ENCODE results near the gene PHF20.

DNA sequence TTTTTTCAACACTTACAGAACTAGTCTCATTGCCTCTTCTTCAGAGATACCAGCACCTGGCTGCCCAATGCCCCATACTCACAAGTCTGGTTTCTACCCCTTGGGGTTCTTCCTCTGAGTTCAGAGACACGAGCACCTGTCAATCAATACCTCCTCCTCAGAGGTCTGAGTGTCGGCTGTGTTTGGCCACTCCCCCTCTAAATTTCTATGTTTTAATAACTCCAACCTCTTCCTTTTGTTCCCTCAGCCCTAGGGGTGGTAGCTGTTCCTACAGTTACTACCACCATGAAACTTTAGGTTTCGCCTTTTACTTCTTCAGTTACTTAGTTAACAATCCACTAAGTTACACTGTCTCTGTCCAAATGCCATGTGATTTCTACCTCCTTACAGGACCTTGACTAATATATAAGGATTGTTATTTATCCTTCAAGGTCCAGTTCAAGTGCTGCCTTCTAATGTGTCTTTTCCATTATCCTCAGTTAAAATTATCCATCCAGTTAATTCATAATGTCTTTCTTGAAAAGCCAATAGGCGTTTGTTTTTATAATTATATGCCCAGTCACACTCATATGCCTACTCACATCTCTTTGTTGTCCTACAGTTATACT, 14.6 kb upstream of the PHF20 start:
- no peak for TF ChIP-seq CTCF (IDR thresholded peaks at IDR 0.05)
- TF ChIP-seq POLR2A (IDR thresholded peaks at IDR 0.05), result no peak

All from esophagus squamous epithelium (tissue), 4 donors.